Activated CD8-positive, alpha-beta memory T cell treated with anti-CD3 and anti-CD28 coated beads, Interleukin-2, amount 50 U/mL, for 1 hour (primary cell): ENCODE data around the gene POLK.
"Not testable (repeated sequence)": the region's sequence is repeated elsewhere in the genome, so short reads cannot be mapped to it uniquely, and the experiment has no call there.

ENCODE experiments used
- DNase-seq: peaks from one replicate; pipeline ENCODE4 v3.0.0-alpha.2; 2020; ENCODE audit errors: extremely low read depth

The POLK gene

DNA sequence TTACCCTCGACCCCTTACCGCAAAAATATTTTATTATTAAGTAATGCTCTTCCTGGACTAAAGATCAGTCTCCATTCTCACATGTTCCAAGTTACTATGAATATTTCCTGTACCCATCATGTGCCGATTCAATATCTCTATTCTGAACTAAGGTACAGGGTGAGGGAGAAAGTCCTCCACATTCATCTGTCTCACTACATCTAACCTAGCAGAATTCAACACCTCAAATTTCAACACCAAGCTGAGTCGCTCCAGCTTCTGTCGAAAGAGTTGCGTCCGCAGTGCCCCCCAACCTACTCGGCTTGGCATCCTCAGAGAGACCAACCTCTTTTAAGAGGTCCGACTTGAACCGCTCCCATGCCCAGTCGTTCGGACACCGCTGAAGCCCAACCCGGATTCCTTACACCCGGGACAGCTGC is 1.3 kb upstream of the POLK start:
- DNase-seq, result no peak

DNA sequence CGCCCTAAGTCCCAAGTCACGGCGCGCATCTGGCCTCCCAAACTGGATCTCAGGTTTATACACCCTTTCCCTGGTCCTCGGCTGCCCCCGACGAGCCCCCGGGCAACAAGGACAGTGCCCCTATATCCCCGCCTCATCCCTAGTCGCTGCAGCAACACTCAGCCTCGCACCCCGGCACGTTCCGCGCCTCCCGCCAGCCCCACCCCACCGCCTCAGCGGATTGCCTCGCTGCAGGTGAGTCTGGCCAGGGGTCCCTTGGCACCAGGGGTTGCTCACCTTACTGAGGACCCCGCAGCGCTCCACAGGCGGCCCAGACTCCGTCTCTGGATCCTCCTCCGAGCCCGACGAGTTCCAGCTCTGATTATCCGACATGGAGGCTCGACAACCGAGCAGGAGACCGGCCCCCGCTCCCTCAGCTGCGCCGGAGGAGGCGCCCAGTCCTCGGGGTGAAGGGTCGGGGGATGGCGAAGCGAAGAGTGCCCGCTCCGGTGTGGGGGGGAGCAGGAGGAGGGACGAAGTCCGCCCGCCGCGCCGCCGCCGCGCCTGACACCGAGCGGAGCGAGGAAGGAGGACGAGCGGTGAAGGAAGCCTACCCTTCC is 756 bp upstream of the POLK start:
- DNase-seq, result no peak

DNA sequence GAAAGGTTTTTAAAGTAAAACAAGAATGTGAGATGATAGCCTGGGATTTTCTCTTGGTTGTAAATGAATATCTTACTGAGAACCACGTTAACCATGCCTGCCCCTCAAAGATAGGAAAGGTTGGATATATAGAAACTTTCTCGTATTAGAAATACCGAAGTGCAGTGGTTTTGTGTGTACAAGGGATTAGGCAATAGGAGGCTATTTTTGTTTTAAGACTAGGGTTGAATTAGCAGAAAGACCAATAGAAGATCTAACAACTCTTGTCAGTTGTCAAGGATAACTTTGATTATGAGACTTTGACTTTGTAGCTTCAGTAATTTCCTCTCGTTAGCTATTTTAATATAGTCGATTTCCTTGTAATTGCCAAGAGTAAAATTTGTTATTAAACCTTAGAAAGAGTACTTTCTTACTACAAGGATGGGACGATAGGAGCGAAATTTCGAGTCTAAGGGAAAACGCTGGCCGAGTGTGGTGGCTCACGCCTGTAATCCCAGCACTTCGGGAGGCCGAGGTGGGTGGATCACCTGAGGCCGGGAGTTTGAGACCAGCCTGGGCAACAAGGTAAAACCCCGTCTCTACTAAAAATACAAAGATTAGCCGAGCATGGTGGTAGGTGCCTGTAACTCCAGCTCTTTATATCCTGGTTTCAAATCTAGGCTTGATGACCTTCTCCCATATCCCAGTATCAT is 838 bp downstream of the POLK start:
- no peak for DNase-seq

DNA sequence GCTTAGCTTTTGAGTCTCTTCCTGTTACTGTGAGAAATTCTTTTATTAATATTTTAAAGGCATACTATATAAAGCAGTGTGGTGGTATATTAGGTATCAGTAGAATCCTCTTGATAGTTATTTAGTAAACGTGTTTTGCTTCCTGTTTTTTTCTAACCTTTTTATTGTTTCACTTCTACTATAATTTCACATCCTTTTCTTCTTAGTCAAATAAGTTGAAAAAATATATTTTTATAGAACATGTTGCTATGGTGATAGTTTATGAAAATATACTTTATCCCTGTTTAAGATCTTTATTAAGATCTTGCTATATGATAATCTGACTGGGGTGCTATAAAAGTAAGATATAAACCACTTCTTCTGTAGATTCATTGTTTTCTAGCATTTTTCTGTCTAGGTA is 2.1 kb downstream of the POLK start:
- no peak for DNase-seq

DNA sequence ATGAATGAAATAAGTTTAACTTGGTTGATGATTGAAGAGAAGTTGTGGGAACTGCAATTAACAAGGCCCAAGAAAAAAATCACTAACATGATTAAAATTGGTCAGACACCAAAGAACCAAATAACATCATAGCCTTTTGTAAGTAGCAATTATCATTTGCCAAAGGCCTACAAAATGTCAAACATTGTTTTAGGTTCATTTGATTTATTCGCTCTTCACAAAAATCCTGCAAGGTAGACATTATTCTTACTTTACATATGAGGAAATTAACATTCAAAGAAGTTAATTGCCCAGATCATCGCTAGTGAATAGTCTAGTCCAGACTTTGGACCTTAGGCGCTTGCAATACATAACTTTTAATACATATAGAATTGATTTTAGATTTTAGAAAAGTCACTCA is 2.6 kb downstream of the POLK start:
- no peak for DNase-seq

DNA sequence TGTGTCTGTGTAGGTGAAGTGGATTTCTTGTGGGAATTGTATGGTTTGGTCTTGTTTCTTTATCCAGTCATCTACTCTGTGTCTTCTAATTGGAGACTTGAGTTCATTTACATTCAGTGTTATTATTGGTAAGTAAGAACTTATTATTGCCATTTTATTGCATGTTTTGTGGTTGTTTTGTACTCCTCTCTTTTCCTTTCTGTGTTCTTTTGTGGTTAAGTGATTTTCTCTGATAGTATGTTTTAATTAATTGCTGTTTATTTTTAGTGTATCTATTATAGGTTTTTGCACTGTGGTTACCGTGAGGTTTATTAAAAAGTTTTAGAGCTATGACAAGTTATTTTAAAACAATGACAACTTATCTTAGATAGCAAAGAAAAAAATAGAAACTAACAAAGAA is 8.1 kb downstream of the POLK start:
- no peak for DNase-seq

DNA sequence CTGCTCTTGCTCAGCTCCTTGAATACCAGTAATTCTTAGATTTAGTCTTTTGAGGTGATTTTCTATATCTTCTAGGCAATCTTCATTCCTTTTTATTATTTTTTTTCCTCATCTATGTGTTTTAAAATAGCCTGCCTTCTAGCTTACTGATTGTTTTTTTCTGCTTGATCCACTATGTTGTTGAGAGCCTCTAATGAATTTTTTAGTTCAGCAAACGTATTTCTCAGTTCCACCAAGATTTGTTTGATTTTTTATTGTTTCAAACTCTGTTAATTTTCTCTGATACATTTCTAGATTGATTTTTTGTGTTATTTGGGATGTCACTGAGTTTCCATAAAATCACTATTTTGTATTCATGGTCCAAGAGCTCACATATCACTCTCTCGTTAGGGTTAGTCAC is 9.5 kb downstream of the POLK start:
- DNase-seq, result no peak

DNA sequence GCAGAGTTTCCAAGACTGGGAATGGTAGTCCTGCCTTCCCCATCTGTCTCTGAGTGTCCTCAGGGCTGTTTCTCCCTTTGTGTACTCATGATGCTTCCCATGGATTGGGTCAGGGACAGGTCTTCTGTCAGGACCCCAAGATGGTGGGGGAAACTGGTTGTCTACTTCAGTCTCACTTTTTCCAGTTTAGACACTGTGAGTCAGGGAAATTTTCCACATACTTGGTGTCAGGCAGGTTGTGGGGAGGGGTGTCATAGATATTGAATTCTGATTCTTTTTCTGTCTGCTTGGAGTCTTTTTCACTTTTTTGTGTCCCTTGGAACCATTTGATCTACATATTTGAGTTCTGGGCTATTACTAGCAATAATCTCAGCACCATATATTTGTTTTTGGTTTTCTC is 10.3 kb downstream of the POLK start:
- no peak for DNase-seq

DNA sequence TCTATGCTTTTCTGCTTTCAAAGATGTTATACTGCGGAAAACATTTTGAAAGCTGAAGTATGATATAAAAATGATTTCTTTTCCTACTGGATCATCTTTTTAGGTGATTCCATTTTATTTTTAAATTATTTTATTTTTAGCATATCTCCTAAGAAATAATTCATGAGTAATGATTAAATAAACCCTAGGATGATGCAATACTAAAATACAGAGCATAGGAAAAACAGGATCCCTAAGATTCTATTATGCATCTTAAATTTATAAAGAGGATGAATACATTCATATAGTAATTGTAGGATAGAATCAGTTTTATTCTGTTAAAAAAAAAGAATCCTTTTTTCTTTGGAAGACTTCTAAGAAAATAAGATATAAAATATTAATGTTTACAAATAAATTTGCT is 10.9 kb downstream of the POLK start:
- DNase-seq, result no peak

DNA sequence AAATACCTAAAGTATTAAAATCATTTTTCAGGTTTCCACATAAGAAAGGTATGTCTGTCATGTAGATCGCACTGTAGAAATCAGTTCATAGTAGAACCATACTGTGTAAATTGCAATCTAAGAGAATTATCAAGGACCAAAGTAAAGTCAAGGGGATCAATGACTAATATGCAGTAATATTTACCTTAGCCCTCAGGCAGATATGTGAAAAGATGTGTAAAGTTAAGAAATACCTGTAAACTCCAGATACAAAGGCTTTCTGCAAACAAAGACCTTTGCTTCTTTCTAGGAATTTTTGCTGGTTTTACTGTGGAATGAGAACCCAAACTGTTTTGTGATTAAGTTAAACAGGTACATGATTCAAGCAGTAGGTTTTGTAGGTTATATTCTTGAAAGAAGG is 11.6 kb downstream of the POLK start:
- no peak for DNase-seq

DNA sequence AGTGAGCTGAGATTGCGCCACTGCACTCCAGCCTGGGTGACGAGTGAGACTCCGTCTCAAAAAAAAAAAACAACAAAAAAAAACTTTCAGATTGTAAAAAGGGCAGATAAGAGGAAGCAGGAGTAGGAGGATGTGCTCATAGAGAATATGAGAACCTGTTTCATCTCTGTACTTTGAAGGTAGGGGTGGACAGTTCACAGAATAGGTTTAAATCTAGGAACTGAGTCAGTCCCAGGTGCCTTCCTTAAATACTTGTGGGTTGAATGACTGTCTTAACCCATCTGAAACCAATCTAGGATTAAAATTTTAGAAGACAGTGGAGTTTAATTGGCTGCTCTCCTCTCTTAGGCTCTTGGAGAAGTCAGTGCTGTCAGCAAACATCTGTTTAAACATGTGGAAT is 12.4 kb downstream of the POLK start:
- DNase-seq, result no peak

DNA sequence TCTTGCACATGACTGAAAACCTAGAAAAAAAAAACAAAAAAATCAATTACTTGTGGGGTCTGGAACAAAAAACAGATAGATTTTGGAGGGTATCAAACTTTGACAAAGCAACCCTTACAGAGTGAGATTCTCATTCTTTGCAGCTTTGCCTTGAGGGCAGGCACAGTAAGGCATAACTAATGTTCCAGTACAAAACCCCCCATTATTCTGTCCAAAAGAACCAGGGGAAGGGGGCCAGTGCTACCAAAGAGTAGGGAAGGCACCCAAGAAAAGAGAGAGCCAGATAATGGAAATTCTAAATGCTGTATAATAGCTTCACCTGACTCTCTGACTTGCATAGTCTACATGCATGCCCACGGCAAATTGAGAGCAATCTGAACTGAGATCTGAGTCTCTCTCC is 12.9 kb downstream of the POLK start:
- DNase-seq, result no peak

DNA sequence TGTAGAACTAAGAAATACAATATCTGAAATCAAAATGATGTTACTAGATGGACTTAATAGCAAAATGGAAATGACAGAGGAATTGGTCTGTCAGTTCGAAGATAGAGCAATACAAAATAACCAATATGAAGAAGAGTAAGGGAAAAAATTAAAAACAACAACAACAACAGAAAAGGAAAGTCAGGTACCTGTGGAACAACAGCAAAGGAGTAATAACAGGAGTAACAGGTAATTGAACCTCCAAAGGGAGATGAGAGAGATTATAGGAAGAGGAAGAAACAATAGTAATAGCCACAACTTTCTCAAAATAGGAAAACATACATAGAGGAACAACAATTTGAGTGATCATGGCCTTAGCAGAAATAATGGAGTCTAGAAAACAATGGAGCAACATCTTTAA is 13.7 kb downstream of the POLK start:
- DNase-seq, result no peak

DNA sequence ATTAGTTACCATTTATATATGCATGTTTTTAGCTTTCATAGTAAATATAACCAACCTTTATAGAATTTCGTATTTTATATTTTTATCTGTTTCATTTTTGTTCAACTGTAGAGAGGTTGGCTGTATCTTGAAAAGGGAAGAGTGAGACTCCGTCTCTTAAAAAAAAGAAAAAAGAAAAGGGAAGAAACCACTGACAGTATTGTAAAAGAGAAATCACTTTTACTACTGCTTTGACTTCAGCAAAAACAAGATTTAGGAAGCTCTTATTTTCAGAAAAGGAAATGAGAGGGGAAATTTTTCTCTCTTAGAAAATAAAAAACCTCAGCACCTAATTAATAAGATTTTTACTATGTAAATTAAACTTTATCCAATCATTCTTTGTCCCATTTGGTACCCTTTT is 14.4 kb downstream of the POLK start:
- DNase-seq, result no peak

DNA sequence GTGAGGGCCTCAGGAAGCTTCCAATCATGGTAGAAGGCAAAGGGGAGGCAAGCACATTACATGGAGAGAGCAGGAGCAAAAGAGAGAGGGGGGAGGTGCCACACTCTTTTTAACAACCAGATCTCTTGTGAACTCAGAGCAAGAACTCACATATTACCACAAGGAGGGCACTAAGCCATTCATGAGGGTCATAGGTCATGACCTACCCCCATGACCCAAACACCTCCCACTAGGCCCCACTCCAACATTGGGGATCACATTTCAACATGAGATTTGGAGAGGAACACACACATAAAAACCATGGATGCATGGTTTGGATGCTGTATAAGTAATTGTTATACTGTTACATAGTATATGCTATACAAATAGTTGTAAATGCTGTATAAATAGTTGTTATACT is 17.5 kb downstream of the POLK start:
- no peak for DNase-seq

DNA sequence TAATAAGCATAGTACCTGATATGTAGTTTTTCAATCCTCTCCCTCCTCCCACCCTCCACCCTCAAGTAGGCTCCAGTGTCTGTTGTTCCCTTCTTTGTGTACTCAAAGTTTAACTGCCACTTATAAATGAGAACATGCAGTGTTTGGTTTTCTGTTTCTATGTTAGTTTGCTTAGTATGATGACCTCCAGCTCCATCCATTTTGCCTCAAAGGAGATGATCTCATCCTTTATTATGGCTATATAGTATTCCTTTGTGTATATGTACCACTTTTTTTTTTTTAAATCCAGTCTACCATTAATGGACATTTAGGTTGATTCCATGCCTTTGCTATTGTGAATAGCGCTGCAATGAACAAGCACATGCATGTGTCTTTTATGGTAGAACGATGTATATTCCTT is 20.5 kb downstream of the POLK start:
- DNase-seq, result no peak

DNA sequence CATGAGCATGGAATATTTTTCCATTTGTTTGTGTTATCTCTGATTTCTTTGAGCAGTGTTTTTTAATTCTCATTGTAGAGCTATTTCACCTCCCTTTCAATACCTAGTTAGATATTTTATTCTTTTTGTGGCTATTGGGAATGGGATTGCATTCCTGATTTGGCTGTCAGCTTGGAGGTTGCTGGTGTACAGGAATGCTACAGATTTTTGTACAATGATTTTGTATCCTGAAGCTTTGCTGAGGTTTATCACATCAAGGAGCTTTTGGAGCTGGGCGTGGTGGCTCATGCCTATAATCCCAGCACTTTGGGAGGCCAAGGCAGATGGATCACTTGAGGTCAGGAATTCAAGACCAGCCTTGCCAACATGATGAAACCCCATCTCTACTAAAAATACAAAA is 22.0 kb downstream of the POLK start:
- not testable (repeated sequence) for DNase-seq

DNA sequence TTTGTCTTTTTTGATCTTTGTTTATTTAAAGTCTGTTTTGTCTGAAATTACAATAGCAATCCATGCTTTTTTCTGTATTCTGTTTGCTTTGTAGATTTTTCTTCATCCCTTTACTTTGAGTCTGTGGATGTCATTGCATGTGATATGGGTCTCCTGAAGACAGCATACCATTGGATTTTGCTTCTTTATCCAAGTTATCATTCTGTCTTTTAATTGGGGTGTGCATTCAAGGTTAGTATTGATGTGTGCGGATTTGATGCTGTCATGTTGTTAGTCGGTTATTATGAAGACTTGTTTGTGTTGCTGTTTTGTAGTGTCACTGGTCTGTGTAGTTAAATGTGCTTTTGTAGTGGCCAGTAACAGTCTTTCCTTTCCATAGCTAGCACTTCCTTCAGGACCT is 23.0 kb downstream of the POLK start:
- no peak for DNase-seq

DNA sequence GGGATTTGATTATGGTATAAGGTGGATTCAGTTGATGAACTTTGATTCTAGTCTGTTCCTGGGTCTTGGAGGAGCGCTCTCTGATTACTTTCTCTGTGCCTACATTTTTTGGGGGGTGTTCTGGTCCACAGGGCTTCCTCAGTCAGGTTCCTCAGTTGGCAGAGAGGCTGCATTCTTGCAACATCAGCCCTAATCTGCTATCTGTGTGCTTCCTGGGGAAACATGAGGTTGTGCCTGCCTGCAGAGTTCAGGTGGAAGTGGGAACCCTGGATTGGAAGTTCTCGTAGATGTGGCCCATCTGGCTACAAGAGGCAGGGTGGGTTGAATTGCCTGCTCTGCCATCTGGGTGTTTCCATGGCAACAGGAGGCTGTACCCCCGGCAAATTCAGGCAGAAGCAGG is 24.5 kb downstream of the POLK start:
- no peak for DNase-seq

DNA sequence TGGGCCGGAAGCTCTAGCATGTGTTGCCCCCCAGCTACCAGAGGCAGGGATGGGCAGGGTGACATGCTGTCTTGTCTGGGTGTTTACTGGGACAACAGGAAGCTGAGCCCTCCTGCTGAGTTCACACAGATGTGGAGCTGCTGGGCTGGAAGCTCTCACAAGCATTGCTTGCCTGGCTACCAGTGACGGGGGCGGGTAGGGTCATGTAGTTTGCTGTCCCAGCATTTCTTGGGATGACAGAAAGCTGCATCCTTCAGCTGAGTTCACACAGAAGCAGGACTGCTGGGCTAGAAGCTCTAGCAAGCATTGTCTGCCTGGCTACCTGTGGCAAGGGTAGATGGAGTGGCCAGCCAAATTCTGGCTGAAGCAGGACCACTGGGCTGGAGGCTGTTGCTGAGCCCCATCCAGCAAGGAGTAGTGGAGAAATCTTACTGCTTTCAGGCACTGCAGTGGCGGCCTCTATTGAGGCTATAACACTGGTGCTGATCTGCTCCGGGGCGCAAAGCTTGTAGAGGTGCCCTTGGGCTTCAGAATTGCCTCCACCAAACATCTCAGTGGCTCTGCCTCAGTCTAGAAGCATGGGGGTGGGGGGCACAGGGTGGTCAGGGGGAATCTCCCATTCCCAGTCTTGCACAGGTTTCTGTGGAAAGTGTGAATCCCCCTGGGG is 25.1 kb downstream of the POLK start:
- DNase-seq, result no peak

DNA sequence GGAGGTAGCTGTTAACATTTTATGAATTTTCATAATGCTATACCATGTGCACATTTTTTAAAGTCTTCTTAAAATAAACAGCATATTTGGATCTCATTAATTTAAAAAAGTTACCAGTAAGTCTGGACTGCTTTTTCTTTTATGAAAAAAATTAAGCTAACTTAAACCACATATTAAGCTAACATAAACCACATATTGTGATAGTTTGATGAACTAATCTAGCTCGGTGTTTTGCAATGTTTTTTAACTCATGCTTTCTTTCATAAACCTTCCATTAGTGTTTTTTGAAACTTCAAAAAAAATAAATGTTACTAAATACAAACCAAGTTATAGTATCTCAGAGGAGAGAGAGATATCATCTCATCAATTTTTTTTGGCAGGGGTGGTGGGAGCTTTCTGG is 26.5 kb downstream of the POLK start:
- no peak for DNase-seq

DNA sequence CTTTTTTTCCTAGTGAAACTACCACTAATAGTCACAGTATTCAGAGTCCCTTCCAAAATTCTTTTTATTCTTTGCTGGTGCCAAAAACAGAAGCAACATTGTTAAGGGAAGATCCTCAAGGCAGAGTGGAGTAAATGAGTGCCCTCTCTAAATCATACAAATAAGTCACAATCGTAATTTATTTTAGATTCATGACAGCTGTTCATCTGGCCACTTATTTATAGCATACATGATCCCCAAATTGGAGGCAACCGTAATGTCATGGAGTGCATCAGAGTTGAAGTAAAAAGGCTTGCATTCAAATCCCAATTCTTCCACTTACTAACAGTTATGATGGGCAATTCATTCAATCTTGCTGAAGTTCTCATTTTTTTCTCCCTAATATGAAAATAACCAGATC is 33.4 kb downstream of the POLK start:
- DNase-seq, result no peak

DNA sequence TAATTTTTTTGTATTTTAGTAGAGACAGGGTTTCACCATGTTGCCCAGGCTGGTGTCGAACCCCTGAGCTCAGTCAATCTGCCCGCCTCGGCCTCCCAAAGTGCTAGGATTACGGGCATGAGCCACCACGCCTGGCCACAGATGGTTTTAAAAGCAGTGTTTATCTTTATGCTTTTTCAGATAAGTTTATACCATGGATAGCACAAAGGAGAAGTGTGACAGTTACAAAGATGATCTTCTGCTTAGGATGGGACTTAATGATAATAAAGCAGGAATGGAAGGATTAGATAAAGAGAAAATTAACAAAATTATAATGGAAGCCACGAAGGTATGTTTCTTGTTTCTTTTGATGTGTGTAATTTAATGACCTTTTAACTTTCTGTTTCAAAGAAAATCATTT is 35.1 kb downstream of the POLK start:
- DNase-seq, result no peak

DNA sequence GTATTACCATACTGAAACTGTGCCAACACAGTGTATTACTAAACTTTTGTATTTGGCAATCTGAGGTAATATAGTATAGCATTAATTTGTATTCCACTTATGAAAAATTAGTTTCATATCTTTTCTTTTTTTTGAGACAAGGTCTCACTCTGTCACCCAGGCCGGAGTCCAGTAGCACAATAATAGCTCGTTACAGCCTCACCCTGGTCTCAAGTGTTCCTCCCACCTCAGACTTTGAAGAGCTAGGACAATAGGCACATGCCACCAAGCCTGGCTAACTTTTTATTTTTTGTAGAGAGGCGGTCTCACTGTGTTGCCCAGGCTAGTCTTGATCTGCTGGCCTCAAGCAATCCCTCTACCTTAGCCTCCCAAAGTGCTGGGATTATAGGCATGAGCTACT is 36.1 kb downstream of the POLK start:
- no peak for DNase-seq
